Aortic smooth muscle cell (primary cell): Measurements from ENCODE around the gene PPP2R3A. TPM values are rescaled to one million over a fixed set of nuclear protein-coding genes. Genes with fewer than 3 reads are reported as not detected.

Source experiments
- total RNA-seq: library from RNA; depleted of rRNA; stranded (reverse); fragments of >200 nt; gene quantifications from 2 replicates; pipeline ENCODE4 v1.2.3, GENCODE V29; 2014

PPP2R3A gene
- total RNA-seq = 6.7 and 8.3 TPM in 2 replicates

GRCh38 chr3:135965506-135966270 is at the start of gene PPP2R3A:
Gene PPP2R3A, plus strand, starts transcription at chr3:135965728. Its CDS starts 35,771 bp downstream, at chr3:136001499.

DNA sequence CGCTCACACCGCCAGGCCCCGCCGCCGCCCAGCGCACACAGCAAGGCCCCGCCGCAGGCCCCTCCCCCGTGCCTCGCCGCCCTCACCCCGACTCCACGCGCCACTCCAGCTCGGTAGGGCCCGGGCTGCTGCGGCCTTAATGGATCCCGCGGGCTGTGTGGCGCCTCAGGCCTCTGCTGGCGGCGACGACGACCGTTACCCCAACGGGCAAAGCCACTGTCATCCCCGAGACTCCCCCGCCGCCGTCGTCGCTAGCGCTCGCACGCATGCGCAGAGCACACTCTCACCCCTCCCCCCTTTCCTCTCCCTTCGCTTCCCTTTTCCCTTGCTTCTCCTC is 230.5 kb downstream of the PPP2R3A start, which contains the start of gene MSL2:
MSL2 (minus strand) TSS at position 272 of the 337 bp plus-strand sequence. CDS start 1,222 bp downstream, outside the sequence.

Other genes starting within 250 kb of the PPP2R3A start
- 6.5 and 8.5 TPM in 2 replicates for gene MSL2, start 230.6 kb downstream of the PPP2R3A start, total RNA-seq